H1 (cell line): ENCODE data around the gene KCNH1. TPM values are rescaled to one million over a fixed set of nuclear protein-coding genes. Genes with fewer than 3 reads are reported as not detected.

Experiments used
- ATF2 ChIP-seq: IDR thresholded peaks from 2 replicates; pipeline ENCODE4 v1.6.1; 2012; ENCODE audit warnings: low read length, inconsistent platforms
- BCL11A ChIP-seq, 2 experiments: IDR thresholded peaks; one replicate each; pipeline ENCODE4 v1.6.1; 2011; ENCODE audit warnings: low read depth in 2 of 2, low read length in 2 of 2, mild to moderate bottlenecking in 2 of 2
- CEBPB ChIP-seq: IDR thresholded peaks from 2 replicates; pipeline ENCODE4 v1.6.1; 2012; ENCODE audit warnings: low read depth, low read length
- CHD1 ChIP-seq: IDR thresholded peaks from 2 replicates; pipeline ENCODE4 v1.6.1; 2012; ENCODE audit warnings: low read depth, low read length, improper control_type of control experiment
- CHD2 ChIP-seq: IDR thresholded peaks from 2 replicates; pipeline ENCODE4 v1.6.1; 2012; ENCODE audit warnings: low read length, improper control_type of control experiment
- CHD7 ChIP-seq: fragments of 300-600 bp; sonication (generic); IDR thresholded peaks from 2 replicates; pipeline ENCODE4 v1.7.1; 2012; ENCODE audit warnings: low read length, moderate library complexity, mild to moderate bottlenecking, inconsistent platforms; ENCODE audit not compliant: insufficient replicate concordance
- KDM4A ChIP-seq: IDR thresholded peaks from one replicate; pipeline ENCODE4 v1.7.1; 2012; ENCODE audit warnings: low read depth, mild to moderate bottlenecking, moderate library complexity, low read length, inconsistent platforms; ENCODE audit not compliant: severe bottlenecking
- RBBP5 ChIP-seq: IDR thresholded peaks from 2 replicates; pipeline ENCODE4 v1.7.1; 2012; ENCODE audit warnings: low read depth, mild to moderate bottlenecking, inconsistent platforms, low read length, moderate library complexity, borderline replicate concordance
- SIN3A ChIP-seq, 2 experiments: IDR thresholded peaks in 1 of 2; conservative IDR thresholded peaks in 1 of 2; 2 replicates each; pipeline ENCODE4 v1.6.1; 2011 to 2012; ENCODE audit warnings: low read length in 2 of 2, improper control_type of control experiment in 1 of 2, low read depth in 1 of 2, mild to moderate bottlenecking in 1 of 2
- TAF1 ChIP-seq: IDR thresholded peaks from 2 replicates; pipeline ENCODE4 v1.6.1; 2011; ENCODE audit warnings: mild to moderate bottlenecking, low read depth, low read length
- YY1 ChIP-seq: IDR thresholded peaks from 2 replicates; pipeline ENCODE4 v1.6.1; 2011; ENCODE audit warnings: low read depth, mild to moderate bottlenecking, low read length
- polyA plus RNA-seq, 7 experiments: library from polyadenylated mRNA; depleted of rRNA in 3 of 7; stranded (reverse) in 5 of 7; unstranded in 2 of 7; fragments of >200 nt in 5 of 7; fragments of 200-250 nt in 2 of 7; gene quantifications; 1 replicate in 5 of 7; 2 replicates in 1 of 7; 4 replicates in 1 of 7; pipeline versions ENCODE4 v1.2.1 to v1.2.3, GENCODE V29; 2011 to 2013; ENCODE audit warnings: missing spikeins in 2 of 7, mixed read lengths in 2 of 7
- total RNA-seq: library from RNA; stranded (reverse); fragmentation: NEBNext Ultra II Directional; extraction: Animal tissue kit (Norgen Biotek cat#: 25700); gene quantifications from 2 replicates; pipeline ENCODE4 v1.2.1, GENCODE V29; 2021

KCNH1 gene
- total and polyA plus RNA-seq, 2 of the 8 experiments (the other 6 are each of a cell fraction or from before 2014, with no cell fraction given), result 0.27 to 0.34 TPM

- TF ChIP-seq CHD7, result no peak
- no peak for TF ChIP-seq BCL11A (IDR thresholded peaks at IDR 0.05; ENCODE audit: low read depth in 2 of 2, low read length in 2 of 2)
- TF ChIP-seq CHD2, result no peak
- TF ChIP-seq KDM4A, result no peak
- TF ChIP-seq CHD1, result no peak
- TF ChIP-seq CEBPB, result no peak
- no peak for TF ChIP-seq YY1
- no peak for TF ChIP-seq TAF1
- TF ChIP-seq ATF2, result no peak
- TF ChIP-seq RBBP5, result no peak
- TF ChIP-seq SIN3A (conservative IDR thresholded peaks at IDR 0.05 in 1 of 2, IDR thresholded peaks at IDR 0.05 in 1 of 2; ENCODE audit: low read depth in 1 of 2, low read length in 2 of 2), result no peak
Observed at GRCh38 chr1:210747112-210747511, 386.8 kb downstream of the KCNH1 start (continued).
